Stimulated activated CD8-positive, alpha-beta memory T cell treated with anti-CD3 and anti-CD28 coated beads, Interleukin-7, amount 100 ng/mL, for 24 hours (primary cell): ENCODE data around the gene LRRFIP1.

Experiments used
- DNase-seq: peaks from one replicate; pipeline ENCODE4 v3.0.0-alpha.2; 2020; ENCODE audit warnings: low read depth

The LRRFIP1 gene

GRCh38 chr2:237704501-237705434 is 77.4 kb downstream of the LRRFIP1 start:
- DNase-seq, result no peak

DNA sequence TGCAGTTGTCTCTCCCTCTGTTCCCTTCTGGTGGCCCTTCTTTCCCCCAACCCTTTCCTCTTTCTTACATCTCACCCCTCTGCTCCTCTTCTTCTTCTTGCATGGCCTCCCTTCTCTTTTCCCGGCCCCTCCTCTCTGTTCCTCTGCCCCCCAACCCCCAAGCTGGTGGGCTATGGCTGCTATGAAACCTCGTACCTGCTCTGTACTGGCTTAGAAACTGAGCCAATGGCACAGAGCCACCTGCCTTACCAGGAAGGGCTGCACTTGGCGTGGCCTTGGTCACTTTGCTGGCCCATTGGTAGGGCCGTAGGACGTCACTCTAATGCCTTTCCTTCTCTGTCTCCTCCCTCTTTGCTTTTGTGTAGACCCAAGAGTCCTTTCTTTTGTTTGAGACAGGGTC is 78.9 kb downstream of the LRRFIP1 start:
- DNase-seq, result no peak

GRCh38 chr2:237708065-237708398 is 80.6 kb downstream of the LRRFIP1 start:
- DNase-seq, result no peak

- no peak for DNase-seq
These were observed 81.1 kb downstream of the LRRFIP1 start for GRCh38 chr2:237708491-237708890.

GRCh38 chr2:237708961-237709360 is 81.6 kb downstream of the LRRFIP1 start:
- no peak for DNase-seq

DNA sequence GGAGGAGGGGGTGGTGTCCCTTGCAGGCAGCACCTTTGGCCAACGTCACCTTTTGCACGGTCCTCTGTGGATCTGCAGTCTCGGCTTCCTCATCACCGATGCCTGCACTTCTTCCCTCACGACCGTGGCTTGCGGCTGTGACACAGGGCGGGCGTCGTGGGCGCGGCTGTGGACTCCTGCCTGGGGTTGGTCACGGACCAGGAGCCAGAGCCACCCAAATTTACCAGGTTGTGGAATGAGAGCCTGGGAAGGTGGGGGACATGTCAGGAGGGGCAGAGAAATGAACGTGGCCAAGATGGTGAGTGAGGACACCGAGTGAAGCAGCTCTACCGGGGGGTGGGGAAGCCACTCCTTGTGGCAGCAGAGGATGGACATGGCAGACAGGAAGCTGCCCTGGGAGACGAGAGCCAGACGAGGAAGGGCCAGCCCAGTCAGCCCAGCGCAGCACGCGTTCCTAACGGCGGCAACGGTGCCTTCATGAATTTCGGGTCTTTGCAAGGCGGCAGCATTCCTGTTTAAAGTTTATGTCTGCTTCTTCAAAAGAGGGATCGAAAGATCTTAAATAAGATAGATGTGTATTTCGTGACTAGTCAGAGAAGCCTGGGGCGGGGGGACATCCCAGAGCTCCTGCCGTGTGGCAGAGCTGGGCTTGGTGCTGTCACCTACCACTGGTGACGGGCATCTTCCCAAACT is 84.2 kb downstream of the LRRFIP1 start:
- DNase-seq, result no peak

DNA sequence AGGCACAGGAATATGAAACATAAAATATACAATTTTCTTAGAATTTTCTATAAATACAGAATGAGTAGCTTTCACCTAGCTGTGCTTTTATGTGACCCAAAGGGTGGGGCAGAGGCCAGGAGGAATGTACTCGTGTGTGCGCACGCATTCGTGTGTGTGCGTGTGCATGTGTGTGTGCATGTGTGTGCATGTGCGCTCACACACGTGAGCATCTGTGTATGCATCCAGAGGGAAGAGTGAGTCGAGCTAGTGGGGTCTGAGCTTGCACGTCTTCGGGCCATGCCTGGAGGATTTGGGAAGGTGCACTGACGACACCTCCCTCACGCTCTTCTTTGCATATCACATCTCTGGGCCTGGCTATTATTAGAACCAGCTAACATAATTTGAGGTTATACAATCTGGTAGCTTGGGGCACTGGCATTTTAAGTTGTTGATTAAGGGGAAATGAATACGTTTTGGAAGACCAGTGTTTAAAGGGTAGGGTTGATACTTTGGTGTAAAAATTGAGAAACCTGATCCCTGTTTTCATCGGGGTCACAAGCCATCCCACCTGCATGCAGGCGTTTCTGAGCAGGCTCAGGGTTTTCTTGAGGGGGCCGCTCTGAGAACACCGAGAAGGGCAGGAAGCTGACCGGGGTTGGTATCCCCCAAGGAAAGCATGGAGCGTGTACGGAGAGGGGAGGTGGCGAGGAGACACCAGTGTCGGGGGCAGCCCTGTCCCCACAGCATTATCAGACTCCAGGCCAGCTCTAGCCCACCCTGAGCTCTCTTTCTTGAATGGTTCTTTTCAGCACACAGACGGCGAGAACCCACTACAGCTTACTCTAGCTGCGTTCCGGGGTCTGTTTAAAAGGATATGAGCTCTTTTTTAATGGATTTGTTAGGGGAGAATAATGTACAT is 85.3 kb downstream of the LRRFIP1 start:
- DNase-seq, result no peak

- DNase-seq, result no peak
These were observed 87.5 kb downstream of the LRRFIP1 start for GRCh38 chr2:237714690-237715458.

- DNase-seq, result no peak
These were observed 88.1 kb downstream of the LRRFIP1 start for GRCh38 chr2:237715459-237715947.

DNA sequence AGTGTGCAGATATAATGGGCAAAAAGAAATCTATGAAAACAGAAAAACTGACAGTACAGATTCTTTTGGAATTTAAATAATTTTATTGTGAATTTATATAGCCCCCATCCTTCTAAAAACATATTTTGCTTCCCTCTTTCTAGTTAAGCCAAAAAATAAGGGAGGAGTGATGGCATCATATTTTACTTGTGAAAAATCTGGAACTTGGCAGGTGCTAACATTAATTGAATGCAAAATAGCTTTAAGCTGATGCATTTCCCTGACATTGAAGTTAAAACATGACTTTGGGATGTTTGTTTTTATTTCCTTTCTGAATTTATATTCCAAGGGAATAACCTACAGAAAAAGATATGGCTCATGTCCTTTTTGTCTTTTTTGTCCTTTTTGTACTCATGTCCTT is 88.6 kb downstream of the LRRFIP1 start:
- DNase-seq, result no peak

GRCh38 chr2:237717366-237718276 is 90.2 kb downstream of the LRRFIP1 start:
- no peak for DNase-seq

DNA sequence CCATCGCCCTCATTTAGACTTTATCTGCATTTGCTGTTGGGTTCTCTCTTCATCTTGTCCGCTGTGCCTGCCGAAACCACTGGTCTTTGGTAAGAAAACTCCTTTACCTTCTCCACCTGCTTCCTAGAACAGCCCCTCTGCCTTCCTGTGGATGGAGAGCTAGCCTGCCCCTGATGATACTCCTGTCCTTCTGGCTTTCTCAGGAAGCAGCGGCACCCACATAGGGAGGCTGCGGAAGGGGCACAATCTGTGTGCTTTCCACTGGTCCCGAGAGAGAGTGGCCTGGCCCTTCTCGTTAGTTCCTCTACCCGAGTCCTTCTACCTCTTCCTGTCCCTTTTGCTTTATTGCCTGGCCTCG is 90.9 kb downstream of the LRRFIP1 start:
- no peak for DNase-seq

DNA sequence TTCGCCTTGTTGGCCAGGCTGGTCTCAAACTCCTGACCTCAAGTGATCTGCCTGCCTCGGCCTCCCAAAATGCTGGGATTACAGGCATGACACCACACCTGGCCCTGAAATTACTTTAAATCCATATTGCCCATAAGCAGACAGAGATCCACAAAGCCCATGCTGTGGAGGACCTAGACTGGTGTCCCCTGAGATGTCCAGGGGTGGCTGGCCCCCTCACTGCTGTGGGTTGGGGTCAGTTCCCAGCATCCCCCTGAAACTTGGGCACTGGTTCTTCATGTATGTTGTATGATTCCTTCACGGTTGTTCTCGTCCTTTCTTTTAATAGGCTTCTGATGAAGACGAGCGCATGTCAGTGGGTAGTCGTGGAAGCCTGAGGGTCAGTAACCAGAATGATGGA is 93.1 kb downstream of the LRRFIP1 start:
- no peak for DNase-seq

- no peak for DNase-seq
These were observed 93.6 kb downstream of the LRRFIP1 start for GRCh38 chr2:237720957-237721356.

DNA sequence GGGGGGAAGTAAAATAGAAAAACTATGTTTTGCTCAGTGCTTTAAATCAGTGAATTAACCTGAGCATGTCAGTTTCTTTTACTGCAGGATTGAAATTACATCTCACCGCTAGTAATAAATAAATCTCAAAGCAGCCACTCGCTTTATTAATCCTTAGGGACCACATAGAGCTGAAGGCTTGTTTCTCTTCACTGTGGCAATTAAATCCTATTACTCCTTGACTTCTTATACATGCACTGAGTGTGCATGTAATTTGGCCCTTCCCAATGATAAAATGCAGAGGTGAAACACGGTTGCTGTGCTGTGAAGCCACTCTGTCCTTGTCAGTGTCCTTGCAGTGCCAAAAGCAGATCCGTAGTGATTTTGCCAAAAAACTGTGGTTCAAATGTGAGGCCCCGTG is 94.1 kb downstream of the LRRFIP1 start:
- no peak for DNase-seq

DNA sequence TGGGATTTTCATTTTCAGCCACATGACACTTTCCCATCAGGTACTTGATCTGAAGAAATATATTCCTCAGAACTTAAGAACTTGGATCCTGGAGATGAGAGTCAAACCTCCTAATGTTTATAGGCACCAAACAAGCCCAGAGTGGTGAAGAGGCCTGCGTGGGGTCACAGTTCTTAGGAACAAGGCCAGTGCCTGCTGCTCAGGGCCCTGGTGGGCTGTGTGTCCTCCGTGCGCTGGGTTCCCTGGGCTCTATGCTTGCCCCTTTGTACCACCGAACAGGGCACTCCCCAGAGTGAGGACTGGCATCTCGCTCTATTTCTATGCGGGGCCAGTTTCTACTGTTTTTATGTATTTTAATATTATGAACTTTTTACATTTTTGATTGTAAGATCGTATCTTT is 95.2 kb downstream of the LRRFIP1 start:
- DNase-seq, result no peak

- no peak for DNase-seq
These were observed 95.6 kb downstream of the LRRFIP1 start for GRCh38 chr2:237723023-237723422.

DNA sequence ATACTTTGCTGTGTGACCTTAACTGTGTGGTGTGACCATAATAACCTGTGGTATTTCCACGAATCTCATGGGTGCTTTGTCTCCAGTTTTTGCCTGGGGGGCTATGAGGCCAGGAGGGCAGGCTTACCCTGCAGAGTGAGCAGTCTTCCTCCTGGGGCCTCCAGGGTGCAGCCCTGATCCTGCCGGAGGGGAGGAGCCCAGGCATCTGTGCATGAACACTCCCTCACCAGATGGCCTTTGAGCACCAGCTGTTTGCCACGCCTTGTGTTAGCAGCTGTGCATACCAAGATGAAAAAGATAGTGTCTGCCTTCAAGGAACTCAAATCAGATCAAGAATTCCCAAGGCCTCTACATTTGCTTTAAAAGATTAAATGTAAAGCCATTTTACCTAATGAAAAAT is 96.2 kb downstream of the LRRFIP1 start:
- no peak for DNase-seq

- no peak for DNase-seq
These were observed 97.6 kb downstream of the LRRFIP1 start for GRCh38 chr2:237724811-237725478.

- DNase-seq, result no peak
These were observed 98.3 kb downstream of the LRRFIP1 start for GRCh38 chr2:237725661-237726060.
